Epithelial cell of proximal tubule (primary cell): Measurements from ENCODE around the gene TNFAIP8. TPM values are rescaled to one million over a fixed set of nuclear protein-coding genes. Genes with fewer than 3 reads are reported as not detected.

Source experiments
- DNase-seq: peaks from one replicate; pipeline ENCODE4 v3.0.0-alpha.2; 2011; ENCODE audit warnings: low read depth
- H3K4me3 ChIP-seq: 2 replicates; pipeline ENCODE4 v1.5.1; 2011; ENCODE audit warnings: low read depth, mild to moderate bottlenecking, low read length
- total RNA-seq: library from RNA; depleted of rRNA; stranded (reverse); fragments of >200 nt; gene quantifications from 2 replicates; pipeline ENCODE4 v1.2.3, GENCODE V29; 2015
- TF ChIP-seq, protein P1 (sequence below): conservative IDR thresholded peaks from 2 replicates; pipeline ENCODE4 v1.5.1; 2012; ENCODE audit warnings: low read depth, mild to moderate bottlenecking, low read length

TNFAIP8 gene
- total RNA-seq, 1 donor from 2014 or later: 60.9 TPM

DNA sequence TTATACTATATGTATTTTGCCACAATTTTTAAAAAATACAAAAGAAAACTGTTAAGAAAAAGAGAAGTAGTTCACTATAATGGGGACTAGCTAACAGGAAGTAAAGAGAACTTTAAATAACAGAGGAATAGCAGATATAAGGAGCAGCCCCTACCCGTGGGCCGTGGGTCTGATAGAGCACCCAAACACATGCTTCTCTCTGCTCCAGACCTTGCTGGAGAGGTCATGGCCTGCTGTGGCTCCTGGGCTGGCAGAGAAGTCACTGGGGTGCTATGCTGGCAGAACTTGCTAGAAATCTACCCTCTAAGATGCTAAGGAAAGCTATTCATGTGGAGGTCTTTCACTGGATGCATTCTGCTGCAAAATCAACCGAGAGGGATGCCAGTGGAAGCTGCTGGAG, 10.0 kb upstream of the TNFAIP8 start:
- no peak for DNase-seq
- TF ChIP-seq, protein P1, sequence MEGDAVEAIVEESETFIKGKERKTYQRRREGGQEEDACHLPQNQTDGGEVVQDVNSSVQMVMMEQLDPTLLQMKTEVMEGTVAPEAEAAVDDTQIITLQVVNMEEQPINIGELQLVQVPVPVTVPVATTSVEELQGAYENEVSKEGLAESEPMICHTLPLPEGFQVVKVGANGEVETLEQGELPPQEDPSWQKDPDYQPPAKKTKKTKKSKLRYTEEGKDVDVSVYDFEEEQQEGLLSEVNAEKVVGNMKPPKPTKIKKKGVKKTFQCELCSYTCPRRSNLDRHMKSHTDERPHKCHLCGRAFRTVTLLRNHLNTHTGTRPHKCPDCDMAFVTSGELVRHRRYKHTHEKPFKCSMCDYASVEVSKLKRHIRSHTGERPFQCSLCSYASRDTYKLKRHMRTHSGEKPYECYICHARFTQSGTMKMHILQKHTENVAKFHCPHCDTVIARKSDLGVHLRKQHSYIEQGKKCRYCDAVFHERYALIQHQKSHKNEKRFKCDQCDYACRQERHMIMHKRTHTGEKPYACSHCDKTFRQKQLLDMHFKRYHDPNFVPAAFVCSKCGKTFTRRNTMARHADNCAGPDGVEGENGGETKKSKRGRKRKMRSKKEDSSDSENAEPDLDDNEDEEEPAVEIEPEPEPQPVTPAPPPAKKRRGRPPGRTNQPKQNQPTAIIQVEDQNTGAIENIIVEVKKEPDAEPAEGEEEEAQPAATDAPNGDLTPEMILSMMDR: no peak
- H3K4me3 ChIP-seq: no peak overlapping the region

DNA sequence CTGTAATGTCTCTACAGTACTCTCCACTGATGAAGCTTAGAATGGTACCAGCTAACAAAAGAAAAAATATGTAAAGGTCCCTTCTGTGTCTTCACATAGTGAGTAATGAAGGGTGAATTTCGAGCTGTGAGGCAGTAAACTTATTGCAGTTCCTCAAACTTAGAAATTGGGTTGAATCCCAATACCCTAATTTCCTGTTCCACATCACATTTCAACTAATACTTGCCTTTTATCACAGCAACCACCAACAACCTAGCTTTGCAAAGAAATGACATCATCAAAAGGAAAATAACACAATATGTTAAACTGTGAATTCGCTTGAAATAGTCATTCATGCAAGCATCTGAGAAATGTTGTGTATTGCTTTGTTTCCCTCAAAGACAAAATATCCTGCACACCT, 9.4 kb upstream of the TNFAIP8 start:
- no peak overlapping the region for H3K4me3 ChIP-seq
- no peak for DNase-seq
- TF ChIP-seq, protein P1: no peak

DNA sequence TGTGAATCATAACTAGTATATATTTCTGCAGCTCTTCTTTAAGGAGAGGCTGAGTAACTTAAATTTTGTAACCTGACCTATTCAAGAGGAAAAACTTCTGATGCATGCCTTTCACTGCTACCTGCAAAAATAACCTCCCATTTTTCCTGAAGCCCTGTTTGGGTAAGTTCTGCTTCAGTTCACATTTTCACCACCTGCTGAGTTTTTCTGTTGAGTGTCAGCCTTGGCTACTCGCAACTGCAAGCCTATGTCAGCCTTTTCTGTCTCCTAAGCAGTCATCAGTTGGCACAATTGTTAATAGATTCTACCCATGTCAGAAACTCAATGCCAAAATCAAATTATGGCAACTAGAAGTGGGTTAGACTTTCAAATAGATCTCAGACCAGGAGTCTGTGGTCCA, 8.2 kb upstream of the TNFAIP8 start:
- H3K4me3 ChIP-seq: no peak overlapping the region
- peak; percentile 75 for DNase-seq
- TF ChIP-seq, protein P1: no peak

DNA sequence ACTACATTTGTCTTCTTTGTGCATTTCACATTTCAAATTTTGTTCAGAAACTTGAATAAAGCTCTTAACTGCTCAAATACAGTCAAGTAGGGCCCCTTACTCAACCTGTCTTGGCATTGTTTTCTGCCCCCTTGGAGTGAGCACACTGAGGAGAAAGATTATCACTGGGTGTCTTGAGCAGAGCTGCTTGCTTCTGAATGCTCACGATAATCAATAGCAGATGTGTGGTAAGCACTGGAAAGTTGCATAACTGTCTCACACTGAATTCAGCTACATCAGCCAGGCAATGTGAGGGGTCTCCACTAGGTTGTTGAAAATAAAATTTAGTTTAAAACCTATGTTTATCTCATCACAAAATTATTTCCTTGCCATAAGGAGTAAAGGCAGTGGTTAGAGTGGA, 7.8 kb upstream of the TNFAIP8 start:
- DNase-seq: no peak
- TF ChIP-seq, protein P1: no peak
- H3K4me3 ChIP-seq: no peak overlapping the region

DNA sequence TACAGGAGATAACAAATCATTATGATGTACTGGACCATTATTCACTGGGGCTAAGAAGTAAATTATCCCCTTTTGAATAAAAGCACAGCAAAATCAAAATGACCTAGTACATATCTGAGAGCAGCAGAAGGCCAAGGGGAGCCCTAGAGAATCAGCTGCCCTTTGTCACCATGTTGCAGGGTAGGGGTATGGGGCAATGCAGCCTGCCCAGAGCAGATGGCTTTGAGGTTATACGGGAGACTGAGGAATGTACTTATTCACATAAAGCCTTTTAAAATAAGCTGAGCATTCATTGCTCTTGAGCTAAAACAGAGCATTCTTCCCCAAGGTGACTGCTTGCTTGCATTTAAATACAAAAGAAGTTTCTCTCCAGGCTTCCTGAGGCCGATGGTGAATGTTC, 2.6 kb upstream of the TNFAIP8 start:
- H3K4me3 ChIP-seq: no peak overlapping the region
- TF ChIP-seq, protein P1: no peak
- DNase-seq: no peak

DNA sequence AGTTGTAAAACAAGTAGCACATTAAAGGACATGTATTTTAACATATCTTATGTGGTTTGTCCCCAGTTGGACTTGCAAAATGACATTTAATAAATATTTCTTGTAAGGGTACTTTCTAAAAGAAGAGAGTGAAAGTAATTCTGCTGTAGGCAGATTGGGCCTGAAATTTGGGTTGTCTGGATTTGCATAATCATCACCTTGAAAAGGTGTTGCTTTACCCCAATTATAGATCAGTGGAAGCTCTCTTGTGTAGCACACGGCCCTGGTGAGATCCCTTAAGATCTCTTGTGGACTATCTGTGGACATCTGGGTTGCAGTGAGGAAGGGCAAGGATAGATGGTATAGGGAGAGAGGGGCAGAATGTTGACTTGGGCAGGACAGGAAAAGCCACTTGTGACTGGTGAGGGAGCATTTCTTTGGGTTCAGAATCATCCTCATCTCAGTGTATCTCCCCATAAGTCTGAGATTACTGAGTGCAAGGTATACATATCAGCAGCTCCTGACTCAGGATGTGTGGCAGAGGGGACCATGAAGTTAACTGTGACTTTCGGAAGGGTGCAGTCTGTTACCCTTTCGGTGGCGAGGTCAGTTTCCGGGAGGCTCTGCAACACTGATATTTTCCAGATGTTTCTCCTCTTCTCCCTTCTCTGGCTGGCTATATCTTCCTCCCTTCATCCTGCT, 2.0 kb upstream of the TNFAIP8 start:
- no peak for DNase-seq
- TF ChIP-seq, protein P1: no peak
- no peak overlapping the region for H3K4me3 ChIP-seq

DNA sequence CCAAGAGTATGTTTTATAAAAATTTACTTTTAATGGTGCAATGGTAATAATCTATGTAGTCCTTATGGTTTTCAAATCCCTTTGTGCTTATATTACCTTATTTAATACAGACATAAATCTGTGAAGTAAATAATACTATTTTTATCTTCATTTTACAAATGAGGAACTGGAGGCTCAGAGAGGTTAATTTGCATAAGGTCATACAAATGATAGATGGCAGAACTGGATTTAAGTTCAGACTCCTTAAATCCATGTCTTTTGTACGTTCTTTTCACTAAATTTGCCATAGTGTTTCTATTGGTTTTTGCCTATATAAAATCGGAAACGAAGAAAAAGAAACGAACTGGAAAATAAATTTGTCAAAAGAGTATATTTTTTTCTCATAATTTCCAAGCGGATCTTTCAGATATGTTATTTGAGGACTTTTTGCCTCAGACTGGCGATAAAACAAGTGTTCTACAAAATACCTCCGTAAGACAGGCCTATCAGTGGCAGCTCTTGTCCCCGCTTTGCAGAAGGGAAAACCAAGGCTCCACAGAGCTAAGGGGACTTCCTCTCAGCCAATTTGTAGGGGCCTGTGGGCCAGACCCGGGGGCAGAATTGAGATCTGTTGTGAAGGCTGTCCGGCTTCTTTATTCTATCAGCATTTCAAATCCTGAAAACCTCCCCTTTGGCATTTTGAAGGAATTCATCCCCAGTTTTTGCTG, 1.1 kb upstream of the TNFAIP8 start:
- H3K4me3 ChIP-seq: peak overlapping the region; percentile 77
- no peak for DNase-seq
- TF ChIP-seq, protein P1: no peak
